WTC11 (cell line): ENCODE results near the gene FOXJ2. TPM values are rescaled to one million over a fixed set of nuclear protein-coding genes. Genes with fewer than 3 reads are reported as not detected.
A peak's percentile ranks its signal among the peaks of the same experiment; 100 is the strongest.

Experiments used
- ATAC-seq: fragments of 200-7000 bp; cut with Tn5 transposase; 2 replicates; pipeline ENCODE4 v1.10.0; 2021; ENCODE audit warnings: mild to moderate bottlenecking, moderate library complexity
- CTCF ChIA-PET: fragments of 300-600 bp; sonication (Branson Sonifier 250); formaldehyde crosslinking; loops from one replicate; lab custom pipeline; 2021; ENCODE audit warnings: antibody characterized with exemption; lab: Charles Lee
- POLR2A ChIA-PET: fragments of 350-600 bp; sonication (Branson Sonifier 250); formaldehyde crosslinking; loops from one replicate; lab custom pipeline; 2021; ENCODE audit warnings: antibody characterized with exemption; lab: Charles Lee
- DNase-seq: peaks from one replicate; pipeline ENCODE4 v3.0.0; 2021; ENCODE audit warnings: low spot score
- H3K27ac Mint-ChIP-seq: 2 replicates; pipeline ENCODE4 v1.8.0; 2021; ENCODE audit warnings: mixed read lengths
- H3K27me3 Mint-ChIP-seq: 2 replicates; pipeline ENCODE4 v1.8.0; 2021; ENCODE audit warnings: low read depth, mild to moderate bottlenecking, moderate library complexity, mixed read lengths
- H3K36me3 Mint-ChIP-seq: 2 replicates; pipeline ENCODE4 v1.8.0; 2021; ENCODE audit warnings: mixed read lengths
- H3K4me1 Mint-ChIP-seq: 2 replicates; pipeline ENCODE4 v1.8.0; 2022; ENCODE audit warnings: mixed read lengths
- H3K4me3 Mint-ChIP-seq: 2 replicates; pipeline ENCODE4 v1.8.0; 2021; ENCODE audit warnings: mild to moderate bottlenecking, moderate library complexity, mixed read lengths
- H3K9me3 Mint-ChIP-seq: 2 replicates; pipeline ENCODE4 v1.8.0; 2021; ENCODE audit warnings: mixed read lengths
- AFF4 ChIP-seq: sonication (generic); formaldehyde crosslinking; IDR thresholded peaks from 2 replicates; pipeline ENCODE4 v1.8.1; 2023; ENCODE audit warnings: mild to moderate bottlenecking, missing genetic modification reagents, borderline replicate concordance
- ATF1 ChIP-seq: sonication (generic); formaldehyde crosslinking; IDR thresholded peaks from 2 replicates; pipeline ENCODE4 v1.8.1; 2023; ENCODE audit warnings: mild to moderate bottlenecking, moderate library complexity, missing genetic modification reagents
- E2F5 ChIP-seq: sonication (generic); formaldehyde crosslinking; IDR thresholded peaks from 2 replicates; pipeline ENCODE4 v1.8.1; 2022; ENCODE audit warnings: mild to moderate bottlenecking, moderate library complexity, missing genetic modification reagents
- ESRRA ChIP-seq: sonication (generic); formaldehyde crosslinking; IDR thresholded peaks from 2 replicates; pipeline ENCODE4 v1.8.1; 2022; ENCODE audit warnings: mild to moderate bottlenecking, missing genetic modification reagents, borderline replicate concordance
- ETV6 ChIP-seq: sonication (generic); formaldehyde crosslinking; IDR thresholded peaks from 2 replicates; pipeline ENCODE4 v1.8.1; 2022; ENCODE audit warnings: mild to moderate bottlenecking, missing genetic modification reagents
- FOXP1 ChIP-seq: sonication (generic); formaldehyde crosslinking; IDR thresholded peaks from 2 replicates; pipeline ENCODE4 v1.8.0; 2022; ENCODE audit warnings: missing genetic modification reagents, mild to moderate bottlenecking, moderate library complexity, borderline replicate concordance
- FOXP4 ChIP-seq: sonication (generic); formaldehyde crosslinking; IDR thresholded peaks from 2 replicates; pipeline ENCODE4 v1.8.0; 2022; ENCODE audit warnings: mild to moderate bottlenecking, missing genetic modification reagents
- JAZF1 ChIP-seq: fragments of 250-450 bp; sonication (Bioruptor Pico); IDR thresholded peaks from 2 replicates; pipeline ENCODE4 v1.9.0; 2021; ENCODE audit warnings: moderate library complexity, mild to moderate bottlenecking, inconsistent platforms
- MAX ChIP-seq: sonication (generic); formaldehyde crosslinking; IDR thresholded peaks from 2 replicates; pipeline ENCODE4 v1.8.0; 2022; ENCODE audit warnings: mild to moderate bottlenecking, missing genetic modification reagents
- MLX ChIP-seq: sonication (generic); formaldehyde crosslinking; IDR thresholded peaks from 2 replicates; pipeline ENCODE4 v1.8.1; 2023; ENCODE audit warnings: mild to moderate bottlenecking, missing genetic modification reagents, moderate library complexity
- MXD4 ChIP-seq: fragments of 250-450 bp; sonication (Bioruptor Pico); IDR thresholded peaks from 2 replicates; pipeline ENCODE4 v1.8.0; 2021; ENCODE audit warnings: mild to moderate bottlenecking, moderate library complexity, borderline replicate concordance
- MYBL2 ChIP-seq: sonication (generic); formaldehyde crosslinking; IDR thresholded peaks from 2 replicates; pipeline ENCODE4 v1.8.1; 2023; ENCODE audit warnings: mild to moderate bottlenecking, moderate library complexity, missing genetic modification reagents
- NFATC4 ChIP-seq: fragments of 250-450 bp; sonication (Bioruptor Pico); IDR thresholded peaks from 2 replicates; pipeline ENCODE4 v1.9.0; 2021; ENCODE audit warnings: mild to moderate bottlenecking
- OVOL2 ChIP-seq: fragments of 250-450 bp; sonication (Bioruptor Pico); IDR thresholded peaks from 2 replicates; pipeline ENCODE4 v1.9.0; 2021; ENCODE audit warnings: mild to moderate bottlenecking, borderline replicate concordance
- PRRX2 ChIP-seq: fragments of 250-450 bp; sonication (Bioruptor Pico); IDR thresholded peaks from 2 replicates; pipeline ENCODE4 v1.8.0; 2021; ENCODE audit warnings: mild to moderate bottlenecking
- SMAD3 ChIP-seq: sonication (generic); formaldehyde crosslinking; IDR thresholded peaks from 2 replicates; pipeline ENCODE4 v1.8.0; 2022; ENCODE audit warnings: missing genetic modification reagents, mild to moderate bottlenecking, borderline replicate concordance
- SMAD4 ChIP-seq: sonication (generic); formaldehyde crosslinking; IDR thresholded peaks from 2 replicates; pipeline ENCODE4 v1.8.0; 2022; ENCODE audit warnings: mild to moderate bottlenecking, missing genetic modification reagents
- SOX15 ChIP-seq: fragments of 250-450 bp; sonication (Bioruptor Pico); IDR thresholded peaks from 2 replicates; pipeline ENCODE4 v1.9.0; 2021; ENCODE audit warnings: mild to moderate bottlenecking
- TCF7 ChIP-seq: sonication (generic); formaldehyde crosslinking; IDR thresholded peaks from 2 replicates; pipeline ENCODE4 v1.8.0; 2022; ENCODE audit warnings: mild to moderate bottlenecking, low read depth, missing genetic modification reagents, moderate library complexity
- total RNA-seq: library from RNA; stranded (reverse); gene quantifications from 3 replicates; pipeline ENCODE4 v1.2.3, GENCODE V29; 2021
- TF ChIP-seq, protein P1 (sequence below): fragments of 250-450 bp; sonication (Bioruptor Pico); conservative IDR thresholded peaks from 2 replicates; pipeline ENCODE4 v1.9.0; 2021; ENCODE audit warnings: mild to moderate bottlenecking
- TF ChIP-seq, protein P2 (sequence below): sonication (generic); formaldehyde crosslinking; IDR thresholded peaks from 2 replicates; pipeline ENCODE4 v1.8.1; 2022; ENCODE audit warnings: low read depth, mild to moderate bottlenecking, moderate library complexity, missing genetic modification reagents, borderline replicate concordance

The FOXJ2 gene
- total RNA-seq, 1 experiment from 2014 or later, result 12.7 TPM

GRCh38 chr12:8034802-8035201 lies 2.3 kb downstream of the FOXJ2 start:
- no peaks in the 10 kb centered on the region for H3K27me3 Mint-ChIP-seq
- no peaks in the 10 kb centered on the region for H3K36me3 Mint-ChIP-seq
- ChIA-PET CTCF (interaction anchor here (1.0 to 2.0 kb wide), 3 partner anchors 11 to 101 kb away, joined by 4 to 11 read pairs (median 8); no protein-coding TSS in a partner anchor), POLR2A (no interaction called here)
- peak overlapping the region; percentile 86 for H3K4me3 Mint-ChIP-seq
- no peak overlapping the region for H3K27ac Mint-ChIP-seq
- DNase-seq (no peak), ATAC-seq (no peak)
- H3K9me3 Mint-ChIP-seq, result no peaks in the 10 kb centered on the region
- peaks cover 68% of the 10 kb centered on the region for H3K4me1 Mint-ChIP-seq
- TF ChIP-seq, protein P1, sequence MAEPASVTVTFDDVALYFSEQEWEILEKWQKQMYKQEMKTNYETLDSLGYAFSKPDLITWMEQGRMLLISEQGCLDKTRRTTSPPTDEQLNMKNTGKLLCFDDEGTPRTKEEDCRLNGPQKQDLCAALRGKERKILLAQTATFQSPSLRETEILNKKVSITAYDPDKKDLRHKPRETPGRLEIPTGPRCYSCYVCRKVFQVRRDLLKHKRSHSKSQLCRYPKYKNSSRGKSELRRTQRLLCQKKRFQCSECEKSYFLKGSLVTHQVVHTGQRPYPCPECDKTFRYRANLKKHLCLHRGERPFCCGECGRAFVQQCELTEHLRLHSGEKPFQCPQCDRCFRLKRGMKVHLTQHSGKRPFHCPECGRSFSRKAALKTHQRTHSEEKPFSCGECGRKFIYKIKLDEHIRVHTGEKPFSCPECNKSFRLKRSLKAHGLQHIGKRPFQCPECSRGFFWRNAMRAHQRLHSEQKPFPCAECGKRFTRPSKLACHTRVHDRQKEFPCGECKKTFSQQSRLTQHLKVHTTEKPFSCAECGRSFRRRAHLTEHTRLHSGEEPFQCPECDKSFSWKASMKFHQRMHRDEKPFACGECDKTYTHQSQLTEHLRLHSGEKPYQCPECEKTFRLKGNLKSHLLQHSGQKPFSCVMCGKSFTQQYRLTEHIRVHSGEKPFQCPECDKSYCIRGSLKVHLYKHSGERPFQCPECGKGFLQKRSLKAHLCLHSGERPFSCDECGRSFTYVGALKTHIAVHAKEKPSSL, result no peak
- TF ChIP-seq TCF7 (CRISPR knock-in tag), result no peak
- TF ChIP-seq FOXP4 (CRISPR knock-in tag), result no peak
- no peak for TF ChIP-seq NFATC4 (CRISPR knock-in tag)
- no peak for TF ChIP-seq MXD4 (CRISPR knock-in tag)
- no peak for TF ChIP-seq ATF1 (CRISPR knock-in tag)
- no peak for TF ChIP-seq SMAD4 (CRISPR knock-in tag)
- TF ChIP-seq SMAD3, result no peak
- TF ChIP-seq E2F5 (CRISPR knock-in tag), result no peak
- no peak for TF ChIP-seq OVOL2
- no peak for TF ChIP-seq SOX15 (CRISPR knock-in tag)
- TF ChIP-seq ETV6 (CRISPR knock-in tag), result no peak
- no peak for TF ChIP-seq FOXP1 (CRISPR knock-in tag)
- no peak for TF ChIP-seq ESRRA (CRISPR knock-in tag)

DNA sequence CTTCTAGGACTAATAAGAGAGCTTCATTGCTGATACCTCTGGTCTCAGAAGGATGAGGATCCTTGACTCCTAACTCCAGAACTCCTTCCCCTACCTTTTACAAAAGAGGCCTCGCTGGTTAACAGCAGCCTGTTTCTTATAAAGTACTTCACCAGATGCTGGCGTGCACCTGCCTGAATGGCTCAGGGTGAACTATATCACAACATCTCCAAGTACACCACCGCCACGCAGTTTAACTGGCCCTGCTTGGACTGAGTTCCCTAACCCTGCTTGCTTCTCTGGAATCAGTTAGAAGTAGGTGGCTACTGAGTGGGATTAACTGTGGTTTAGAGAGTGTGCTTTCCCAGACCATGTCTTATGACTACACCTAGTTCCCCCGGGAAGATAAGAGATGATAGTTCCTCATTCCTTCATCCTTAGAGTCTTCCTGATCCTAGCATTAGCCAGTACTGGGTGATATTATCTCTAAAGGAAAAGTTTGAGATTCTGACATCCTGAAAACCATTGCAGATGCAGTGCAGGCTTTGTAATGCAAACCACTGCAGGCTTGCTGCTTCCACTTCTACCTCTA lies 3.0 kb downstream of the FOXJ2 start:
- Mint-ChIP-seq H3K4me1 (peaks cover 68% of the 10 kb centered on the region), H3K27ac (no peak overlapping the region), H3K9me3 (no peaks in the 10 kb centered on the region), H3K4me3 (peak overlapping the region; percentile 11), H3K36me3 (peaks cover under 1% of the 10 kb centered on the region; the same call in 1 of the 2 replicates), H3K27me3 (no peaks in the 10 kb centered on the region)
- ChIA-PET POLR2A (no interaction called here), CTCF (interaction anchor here (1.8 to 2.0 kb wide), 2 partner anchors 10 to 43 kb away, joined by 8 to 11 read pairs; no protein-coding TSS in a partner anchor)
- ATAC-seq (no peak), DNase-seq (no peak)
- no peak for TF ChIP-seq AFF4
- TF ChIP-seq MLX, result no peak
- no peak for TF ChIP-seq MAX (CRISPR knock-in tag)
- TF ChIP-seq ATF1 (CRISPR knock-in tag), result no peak
- no peak for TF ChIP-seq SMAD3
- no peak for TF ChIP-seq JAZF1 (CRISPR knock-in tag)
- TF ChIP-seq, protein P2, sequence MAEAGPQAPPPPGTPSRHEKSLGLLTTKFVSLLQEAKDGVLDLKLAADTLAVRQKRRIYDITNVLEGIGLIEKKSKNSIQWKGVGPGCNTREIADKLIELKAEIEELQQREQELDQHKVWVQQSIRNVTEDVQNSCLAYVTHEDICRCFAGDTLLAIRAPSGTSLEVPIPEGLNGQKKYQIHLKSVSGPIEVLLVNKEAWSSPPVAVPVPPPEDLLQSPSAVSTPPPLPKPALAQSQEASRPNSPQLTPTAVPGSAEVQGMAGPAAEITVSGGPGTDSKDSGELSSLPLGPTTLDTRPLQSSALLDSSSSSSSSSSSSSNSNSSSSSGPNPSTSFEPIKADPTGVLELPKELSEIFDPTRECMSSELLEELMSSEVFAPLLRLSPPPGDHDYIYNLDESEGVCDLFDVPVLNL (CRISPR knock-in tag), result no peak
- no peak for TF ChIP-seq FOXP4 (CRISPR knock-in tag)
- no peak for TF ChIP-seq PRRX2 (CRISPR knock-in tag)
- TF ChIP-seq MYBL2, result no peak
